ENCODE data around the gene CFAP157. TPM values are rescaled to one million over a fixed set of nuclear protein-coding genes. Genes with fewer than 3 reads are reported as not detected.
A peak's percentile ranks its signal among the peaks of the same experiment; 100 is the strongest.

Gene CFAP157
- total RNA-seq, 4 donors from 2014 or later: 2.1 to 5.4 (median 4.4) TPM; not detected in 1

GRCh38 chr9:127693143-127693542 lies 13.6 kb upstream of the CFAP157 start:
- Histone ChIP-seq H3K27ac (no peak overlapping the region), H3K36me3 (no peaks in the 10 kb centered on the region), H3K9me3 (no peaks in the 10 kb centered on the region), H3K27me3 (no peaks in the 10 kb centered on the region), H3K4me3 (no peak overlapping the region), H3K4me1 (no peaks in the 10 kb centered on the region)
- DNase-seq: no peak
- TF ChIP-seq, protein P1, sequence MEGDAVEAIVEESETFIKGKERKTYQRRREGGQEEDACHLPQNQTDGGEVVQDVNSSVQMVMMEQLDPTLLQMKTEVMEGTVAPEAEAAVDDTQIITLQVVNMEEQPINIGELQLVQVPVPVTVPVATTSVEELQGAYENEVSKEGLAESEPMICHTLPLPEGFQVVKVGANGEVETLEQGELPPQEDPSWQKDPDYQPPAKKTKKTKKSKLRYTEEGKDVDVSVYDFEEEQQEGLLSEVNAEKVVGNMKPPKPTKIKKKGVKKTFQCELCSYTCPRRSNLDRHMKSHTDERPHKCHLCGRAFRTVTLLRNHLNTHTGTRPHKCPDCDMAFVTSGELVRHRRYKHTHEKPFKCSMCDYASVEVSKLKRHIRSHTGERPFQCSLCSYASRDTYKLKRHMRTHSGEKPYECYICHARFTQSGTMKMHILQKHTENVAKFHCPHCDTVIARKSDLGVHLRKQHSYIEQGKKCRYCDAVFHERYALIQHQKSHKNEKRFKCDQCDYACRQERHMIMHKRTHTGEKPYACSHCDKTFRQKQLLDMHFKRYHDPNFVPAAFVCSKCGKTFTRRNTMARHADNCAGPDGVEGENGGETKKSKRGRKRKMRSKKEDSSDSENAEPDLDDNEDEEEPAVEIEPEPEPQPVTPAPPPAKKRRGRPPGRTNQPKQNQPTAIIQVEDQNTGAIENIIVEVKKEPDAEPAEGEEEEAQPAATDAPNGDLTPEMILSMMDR (IDR thresholded peaks at IDR 0.05): no peak
- TF ChIP-seq POLR2A (IDR thresholded peaks at IDR 0.05): no peak
- intact Hi-C loops (cut with DNase I; ENCODE audit: low total_unique reads): no loop called here

GRCh38 chr9:127693697-127694096 lies 13.1 kb upstream of the CFAP157 start:
- H3K4me3 ChIP-seq: no peak overlapping the region
- TF ChIP-seq, protein P1 (IDR thresholded peaks at IDR 0.05): no peak
- no peak for TF ChIP-seq POLR2A (IDR thresholded peaks at IDR 0.05)
- intact Hi-C loops (cut with DNase I; ENCODE audit: low total_unique reads): no loop called here
- H3K27me3 ChIP-seq: no peaks in the 10 kb centered on the region
- no peaks in the 10 kb centered on the region for H3K4me1 ChIP-seq
- no peak overlapping the region for H3K27ac ChIP-seq
- H3K36me3 ChIP-seq: no peaks in the 10 kb centered on the region
- DNase-seq: no peak
- H3K9me3 ChIP-seq: no peaks in the 10 kb centered on the region

DNA sequence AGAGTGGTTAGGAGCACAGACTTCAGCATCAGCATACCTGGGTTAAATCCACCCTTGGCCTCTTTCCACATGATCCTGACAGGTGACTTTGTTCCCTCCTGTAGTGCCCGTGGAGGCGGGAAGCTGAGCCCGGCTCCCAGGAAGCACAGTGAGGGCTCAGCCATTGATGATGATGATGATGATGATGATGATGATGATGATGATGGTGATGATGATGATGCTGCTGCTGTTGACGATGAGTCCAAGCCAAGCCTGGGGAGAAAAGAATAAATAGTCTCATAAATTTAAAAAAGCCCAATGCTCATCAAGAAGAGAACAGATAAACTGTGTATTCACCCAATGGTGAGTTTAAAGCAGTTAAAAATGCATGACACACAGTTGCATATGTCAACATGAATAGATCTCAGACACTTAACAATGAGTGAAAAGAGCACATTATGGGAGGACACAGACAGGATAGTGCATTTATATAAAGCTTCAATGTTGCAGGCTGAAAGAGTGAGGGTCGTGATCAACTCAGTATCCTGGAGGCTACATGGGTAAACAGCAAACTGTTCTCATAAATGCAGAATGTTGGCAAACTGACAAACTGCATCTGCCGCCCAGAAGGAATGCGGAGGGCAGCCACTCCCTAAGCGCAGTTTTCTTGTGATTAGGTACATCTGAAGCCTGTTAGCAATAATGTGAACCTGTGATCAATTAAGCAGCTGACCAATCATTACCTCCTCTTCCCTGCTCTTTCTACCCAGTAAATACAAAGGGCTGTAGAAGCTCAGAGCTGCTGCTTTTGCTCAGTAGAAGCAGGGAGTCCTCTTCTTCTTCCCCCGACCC lies 11.7 kb upstream of the CFAP157 start:
- no peak for TF ChIP-seq POLR2A (IDR thresholded peaks at IDR 0.05)
- H3K27me3 ChIP-seq: no peaks in the 10 kb centered on the region
- no peak for DNase-seq
- H3K27ac ChIP-seq: peak overlapping the region; percentile 44 to 47
- no peaks in the 10 kb centered on the region for H3K4me1 ChIP-seq
- H3K4me3 ChIP-seq: no peak overlapping the region
- intact Hi-C loops (cut with DNase I; ENCODE audit: low total_unique reads): no loop called here
- H3K36me3 ChIP-seq: no peaks in the 10 kb centered on the region
- no peaks in the 10 kb centered on the region for H3K9me3 ChIP-seq

DNA sequence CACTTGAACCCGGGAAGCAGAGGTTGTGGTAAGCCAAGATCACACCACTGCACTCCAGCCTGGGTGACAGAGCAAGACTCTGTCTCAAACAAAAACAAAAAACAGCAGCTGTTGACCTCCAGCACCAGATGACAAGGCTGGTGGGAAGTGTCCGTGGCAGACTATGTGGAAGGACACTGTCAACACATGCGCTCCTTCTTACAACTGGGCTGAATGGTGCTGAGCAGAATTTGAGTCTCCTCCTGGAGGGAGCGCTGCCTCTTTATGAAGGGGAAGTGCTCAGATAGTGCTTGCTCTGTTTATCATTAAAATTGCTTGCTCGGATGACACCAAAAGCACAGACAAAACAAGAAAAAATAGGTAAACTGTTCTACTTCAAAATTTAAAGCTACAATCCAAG lies 9.2 kb upstream of the CFAP157 start:
- H3K36me3 ChIP-seq: no peaks in the 10 kb centered on the region
- TF ChIP-seq POLR2A (IDR thresholded peaks at IDR 0.05): no peak
- TF ChIP-seq, protein P1 (IDR thresholded peaks at IDR 0.05): no peak
- no peaks in the 10 kb centered on the region for H3K9me3 ChIP-seq
- DNase-seq: no peak
- H3K27ac ChIP-seq: no peak overlapping the region
- intact Hi-C loops (cut with DNase I; ENCODE audit: low total_unique reads): no loop called here
- no peaks in the 10 kb centered on the region for H3K27me3 ChIP-seq
- H3K4me3 ChIP-seq: no peak overlapping the region
- no peaks in the 10 kb centered on the region for H3K4me1 ChIP-seq

- Histone ChIP-seq H3K27me3 (no peaks in the 10 kb centered on the region), H3K4me1 (no peaks in the 10 kb centered on the region), H3K27ac (peak overlapping the region; percentile 79 to 88), H3K9me3 (no peaks in the 10 kb centered on the region), H3K4me3 (no peak overlapping the region), H3K36me3 (no peaks in the 10 kb centered on the region)
- intact Hi-C loops (cut with DNase I; ENCODE audit: low total_unique reads): no loop called here
- no peak for DNase-seq
- TF ChIP-seq, protein P1 (IDR thresholded peaks at IDR 0.05): no peak
- TF ChIP-seq POLR2A (IDR thresholded peaks at IDR 0.05): no peak
These were observed 8.4 kb upstream of the CFAP157 start for GRCh38 chr9:127698386-127698785.

Measured in uterus (tissue), 4 donors.